DMS 273 (cell line): ENCODE measurements around the gene ZBTB8A.
"Not testable (repeated sequence)": the region's sequence is repeated elsewhere in the genome, so short reads cannot be mapped to it uniquely, and the experiment has no call there.

Source experiments
- DNase-seq: peaks from one replicate; lab custom pipeline; 2025; ENCODE audit not compliant: unreplicated experiment; lab: John Stamatoyannopoulos, UW

ZBTB8A gene

GRCh38 chr1:32538887-32539583 is at the start of gene ZBTB8A:
ZBTB8A (plus strand) TSS chr1:32539427; CDS start chr1:32592932, 53,505 bp downstream.
- DNase-seq, result peak; percentile 80

- DNase-seq, result no peak
These were observed 49.3 kb upstream of the ZBTB8A start for GRCh38 chr1:32489774-32490454.

DNA sequence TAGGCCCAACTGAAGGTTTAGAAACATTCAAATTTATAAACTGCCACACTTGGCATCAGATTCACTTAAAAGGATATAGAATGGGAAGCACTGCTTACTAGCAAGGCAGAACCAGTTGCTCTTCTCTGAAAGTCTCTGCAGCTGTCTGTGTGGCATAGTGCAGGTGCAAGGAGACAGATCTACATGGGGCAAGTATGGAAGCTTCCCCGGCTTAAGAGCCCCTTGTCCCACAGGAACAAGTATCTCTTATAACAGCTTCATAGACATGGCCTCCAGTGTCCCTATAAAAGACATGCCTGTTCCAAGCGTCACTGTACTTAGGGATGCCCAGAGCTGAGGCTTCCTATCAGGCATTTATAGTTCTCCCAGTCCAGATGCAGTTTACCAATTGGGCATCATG is 47.8 kb upstream of the ZBTB8A start:
- DNase-seq, result peak; percentile 22

- DNase-seq, result peak; percentile 23
These were observed 45.0 kb upstream of the ZBTB8A start for GRCh38 chr1:32494196-32494595.

- DNase-seq, result no peak
These were observed 44.4 kb upstream of the ZBTB8A start for GRCh38 chr1:32494711-32495337.

- DNase-seq, result no peak
These were observed 43.1 kb upstream of the ZBTB8A start for GRCh38 chr1:32496127-32496526.

DNA sequence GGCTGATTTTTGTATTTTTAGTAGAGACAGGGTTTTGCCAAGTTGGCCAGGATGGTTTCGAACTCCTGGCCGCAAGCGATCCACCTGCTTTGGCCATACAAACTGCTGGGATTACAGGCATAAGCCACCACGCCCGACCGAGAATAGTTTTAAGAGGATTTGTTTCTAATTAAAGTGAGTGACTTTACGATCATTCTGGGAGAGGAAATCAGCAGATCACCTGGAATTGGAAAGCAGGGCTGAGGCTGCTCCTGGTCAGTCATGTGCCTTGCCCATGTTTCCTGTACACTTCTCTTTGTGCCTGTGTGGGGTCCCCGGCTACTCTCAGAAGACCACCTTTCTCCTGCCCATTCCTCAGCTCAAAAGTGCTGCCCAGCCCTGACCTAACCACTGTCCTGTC is 40.5 kb upstream of the ZBTB8A start:
- DNase-seq, result no peak

- peak; percentile 86 for DNase-seq
These were observed 38.6 kb upstream of the ZBTB8A start for GRCh38 chr1:32500387-32501209.

- DNase-seq, result no peak
These were observed 37.4 kb upstream of the ZBTB8A start for GRCh38 chr1:32501865-32502264.

GRCh38 chr1:32503153-32503552 is 36.1 kb upstream of the ZBTB8A start:
- DNase-seq, result no peak

DNA sequence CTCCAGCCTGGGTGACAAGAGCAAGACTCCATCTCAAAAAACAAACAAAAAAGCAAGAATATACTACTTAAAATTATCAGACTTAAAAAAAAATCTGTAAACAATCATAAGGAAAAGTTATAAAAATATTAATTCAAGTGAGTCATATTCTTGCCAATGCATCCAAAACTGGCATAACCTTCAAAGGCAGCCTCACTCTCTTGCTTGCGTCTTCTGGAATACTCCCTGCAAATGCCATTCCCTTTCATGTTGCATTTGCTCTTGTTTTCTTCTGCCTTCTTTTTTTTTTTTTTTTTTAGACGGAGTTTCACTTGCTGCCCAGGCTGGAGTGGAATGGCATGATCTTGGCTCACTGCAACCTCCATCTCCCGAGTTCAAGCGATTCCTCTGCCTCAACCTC is 32.2 kb upstream of the ZBTB8A start:
- DNase-seq, result no peak

GRCh38 chr1:32508761-32509160 is 30.5 kb upstream of the ZBTB8A start:
- no peak for DNase-seq

GRCh38 chr1:32509939-32510338 is 29.3 kb upstream of the ZBTB8A start:
- DNase-seq, result no peak

GRCh38 chr1:32516402-32516801 is 22.8 kb upstream of the ZBTB8A start:
- no peak for DNase-seq

DNA sequence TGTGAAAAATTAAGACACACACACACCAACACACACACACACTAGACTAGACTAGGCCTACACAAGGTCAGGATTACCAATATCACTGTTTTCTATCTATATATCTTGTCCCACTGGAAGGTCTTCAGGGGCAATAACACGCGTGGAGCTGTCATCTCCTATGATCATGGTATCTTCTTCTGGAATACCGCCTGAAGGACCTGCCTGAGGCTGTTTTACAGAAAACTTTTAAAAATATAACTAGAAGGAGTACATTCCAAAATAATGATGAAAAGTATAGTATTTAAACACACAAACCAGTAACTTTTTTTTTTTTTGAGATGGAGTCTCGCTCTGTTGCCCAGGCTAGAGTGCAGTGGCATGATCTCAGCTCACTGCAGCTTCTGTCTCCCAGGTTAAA is 20.3 kb upstream of the ZBTB8A start:
- no peak for DNase-seq

DNA sequence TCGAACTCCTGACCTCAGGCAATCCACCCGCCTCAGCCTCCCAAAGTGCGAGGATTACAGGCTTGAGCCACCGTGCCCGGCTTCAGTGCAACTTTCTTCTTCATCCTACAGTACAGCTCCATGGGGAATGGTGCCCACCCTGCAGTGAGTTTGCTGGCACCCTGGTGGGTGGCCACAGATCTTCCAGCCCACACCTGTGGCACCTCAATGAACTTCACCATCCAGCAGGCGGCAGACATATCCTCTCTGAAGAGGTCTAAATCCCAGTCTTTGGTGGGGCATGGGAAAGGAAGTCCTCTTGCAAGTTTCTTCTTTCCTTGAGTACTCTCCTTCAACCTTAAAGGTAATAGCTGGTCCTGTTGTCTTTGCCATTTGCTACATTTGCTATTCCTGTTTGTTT is 18.1 kb upstream of the ZBTB8A start:
- peak; percentile 27 for DNase-seq

DNA sequence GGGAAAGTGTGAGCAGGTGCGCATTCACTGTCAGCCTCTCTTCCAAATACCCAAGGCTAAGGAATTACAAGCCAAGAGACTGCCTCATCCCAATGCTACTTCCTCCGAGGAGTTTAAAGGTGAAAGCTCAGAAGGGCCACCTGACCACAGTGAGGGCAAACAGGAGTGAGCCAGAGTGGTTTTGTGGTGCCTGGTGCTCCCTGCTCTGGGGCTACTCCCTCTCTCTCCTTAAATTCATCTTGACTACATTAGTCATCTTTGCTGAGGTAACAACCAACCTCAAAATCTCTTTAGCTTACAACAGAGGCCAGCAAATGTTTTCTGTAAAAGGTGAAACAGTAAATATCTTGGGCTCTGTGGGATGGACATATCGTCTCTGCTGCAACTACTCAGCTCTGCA is 14.2 kb upstream of the ZBTB8A start:
- DNase-seq, result no peak

DNA sequence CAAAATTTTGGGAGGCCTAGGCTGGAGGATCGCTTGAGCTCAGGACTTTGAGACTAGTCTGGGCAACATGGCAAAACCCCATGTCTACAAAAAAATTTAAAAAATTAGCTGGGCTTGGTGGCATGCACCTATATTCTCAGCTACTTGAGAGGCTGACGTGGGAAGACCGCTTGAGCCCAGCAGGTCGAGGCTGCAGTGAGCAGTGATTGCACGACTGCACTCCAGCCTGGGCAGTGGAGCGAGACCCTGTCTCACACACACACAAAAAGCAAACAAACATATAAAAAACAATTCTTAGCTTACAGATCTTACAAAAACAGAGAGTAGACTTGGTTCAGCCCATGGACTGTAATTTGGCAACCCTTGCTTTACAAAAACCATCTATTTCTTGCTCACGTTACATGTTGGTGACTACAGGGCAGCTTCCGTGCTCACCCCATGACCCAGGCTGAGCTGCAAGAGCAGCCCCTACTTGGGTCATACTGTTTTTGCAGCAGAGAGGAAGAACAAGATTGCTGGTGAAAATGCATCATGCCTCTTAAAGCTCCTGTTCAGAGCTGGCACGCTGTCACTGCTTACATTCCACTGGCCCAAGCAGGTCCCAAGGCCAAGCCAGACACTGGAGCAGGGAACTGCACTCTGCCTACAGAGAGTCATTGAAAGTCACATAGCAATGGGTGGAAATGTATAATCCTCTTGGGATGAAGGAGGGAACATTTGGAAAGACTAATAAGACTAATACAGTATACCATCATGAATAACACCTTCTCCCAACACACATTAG is 13.4 kb upstream of the ZBTB8A start:
- no peak for DNase-seq

- DNase-seq, result not testable (repeated sequence)
These were observed 10.7 kb upstream of the ZBTB8A start for GRCh38 chr1:32528550-32528949.

- DNase-seq, result no peak
These were observed 5.4 kb upstream of the ZBTB8A start for GRCh38 chr1:32533792-32534327.
